Astrocyte (in vitro differentiated cells and primary cell): ENCODE data around the gene TEAD1.

ENCODE experiments used
- EZH2 ChIP-seq: IDR thresholded peaks from 2 replicates; pipeline ENCODE4 v1.6.1; 2012; ENCODE audit warnings: mild to moderate bottlenecking, low read length, inconsistent platforms; ENCODE audit not compliant: insufficient read depth
- TF ChIP-seq, protein P1 (sequence below): IDR thresholded peaks from 2 replicates; pipeline ENCODE4 v1.5.1; 2011; ENCODE audit warnings: low read depth, mild to moderate bottlenecking, inconsistent platforms, low read length, moderate library complexity; ENCODE audit not compliant: insufficient read depth

DNA sequence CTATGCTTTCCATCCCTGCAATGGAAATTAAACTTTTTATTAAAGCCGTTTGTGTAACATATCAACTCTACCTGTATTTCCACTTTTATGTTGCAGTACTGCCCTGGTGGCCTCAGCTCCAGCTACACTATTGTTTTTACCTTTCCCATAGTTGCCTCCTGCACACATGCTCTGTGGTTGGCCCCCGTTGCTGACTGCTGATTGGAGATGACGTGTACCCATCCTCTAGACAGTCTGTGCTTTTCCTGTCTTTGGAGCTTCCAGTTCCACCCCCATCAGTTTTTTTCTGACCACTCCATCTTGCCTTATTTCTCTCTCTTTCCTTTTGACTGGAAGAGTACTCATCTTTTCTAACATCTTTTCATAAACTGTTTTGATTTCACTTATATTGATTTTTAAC, 123.8 kb downstream of the TEAD1 start:
- TF ChIP-seq, protein P1, sequence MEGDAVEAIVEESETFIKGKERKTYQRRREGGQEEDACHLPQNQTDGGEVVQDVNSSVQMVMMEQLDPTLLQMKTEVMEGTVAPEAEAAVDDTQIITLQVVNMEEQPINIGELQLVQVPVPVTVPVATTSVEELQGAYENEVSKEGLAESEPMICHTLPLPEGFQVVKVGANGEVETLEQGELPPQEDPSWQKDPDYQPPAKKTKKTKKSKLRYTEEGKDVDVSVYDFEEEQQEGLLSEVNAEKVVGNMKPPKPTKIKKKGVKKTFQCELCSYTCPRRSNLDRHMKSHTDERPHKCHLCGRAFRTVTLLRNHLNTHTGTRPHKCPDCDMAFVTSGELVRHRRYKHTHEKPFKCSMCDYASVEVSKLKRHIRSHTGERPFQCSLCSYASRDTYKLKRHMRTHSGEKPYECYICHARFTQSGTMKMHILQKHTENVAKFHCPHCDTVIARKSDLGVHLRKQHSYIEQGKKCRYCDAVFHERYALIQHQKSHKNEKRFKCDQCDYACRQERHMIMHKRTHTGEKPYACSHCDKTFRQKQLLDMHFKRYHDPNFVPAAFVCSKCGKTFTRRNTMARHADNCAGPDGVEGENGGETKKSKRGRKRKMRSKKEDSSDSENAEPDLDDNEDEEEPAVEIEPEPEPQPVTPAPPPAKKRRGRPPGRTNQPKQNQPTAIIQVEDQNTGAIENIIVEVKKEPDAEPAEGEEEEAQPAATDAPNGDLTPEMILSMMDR, result no peak
- no peak for TF ChIP-seq EZH2
